SK-N-MC (cell line): ENCODE results near the gene CMIP.

Experiments used
- EZH2 ChIP-seq: fragments of 200-600 bp; sonication (generic); IDR thresholded peaks from one replicate; pipeline ENCODE4 v1.6.1; 2017; ENCODE audit warnings: antibody characterized with exemption
- POLR2AphosphoS5 ChIP-seq: IDR thresholded peaks from 2 replicates; pipeline ENCODE4 v1.6.1; 2012; ENCODE audit warnings: mild to moderate bottlenecking, low read depth, low read length, borderline replicate concordance

DNA sequence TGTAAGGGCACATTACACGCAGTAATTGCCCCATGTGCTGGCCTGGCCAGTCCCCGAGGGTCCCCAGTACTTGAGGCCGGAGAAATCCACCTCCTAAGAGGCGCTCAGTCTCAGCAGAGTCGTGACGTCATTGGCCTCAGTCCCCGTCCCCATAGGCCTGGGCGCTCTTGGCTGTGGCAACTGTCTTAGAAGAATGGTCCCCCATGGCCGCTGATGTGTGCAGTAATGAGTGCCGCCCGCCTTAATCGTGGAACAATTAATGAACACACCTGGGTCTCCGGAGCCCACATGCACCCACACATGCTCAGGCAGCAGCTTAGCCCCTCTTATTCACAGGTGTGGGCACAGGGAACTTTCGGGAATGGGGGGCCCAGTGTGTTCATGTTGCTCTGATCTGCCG, 248.0 kb downstream of the CMIP start:
- TF ChIP-seq EZH2 (no peak), POLR2AphosphoS5 (no peak)
